HepG2 (cell line): ENCODE measurements around the gene MYLK2. TPM values are rescaled to one million over a fixed set of nuclear protein-coding genes. Genes with fewer than 3 reads are reported as not detected.
A peak's percentile ranks its signal among the peaks of the same experiment; 100 is the strongest.

Experiments used
- DR1 ChIP-seq: sonication (generic); formaldehyde crosslinking; IDR thresholded peaks from 2 replicates; pipeline ENCODE4 v1.8.0; 2021; ENCODE audit warnings: mild to moderate bottlenecking, missing genetic modification reagents, inconsistent platforms
- KDM3A ChIP-seq: IDR thresholded peaks from 2 replicates; pipeline ENCODE4 v1.6.1; 2018; ENCODE audit warnings: low read depth, missing compliant biosample characterization
- MAZ ChIP-seq, 2 experiments: sonication (generic) in 1 of 2; formaldehyde crosslinking in 1 of 2; IDR thresholded peaks; 2 replicates each; pipeline versions ENCODE4 v1.5.0 to v1.6.1; 2012 to 2020; ENCODE audit warnings: low read depth in 2 of 2, mild to moderate bottlenecking in 2 of 2, borderline replicate concordance in 1 of 2, improper control_type of control experiment in 1 of 2, low read length in 1 of 2, missing genetic modification reagents in 1 of 2, moderate library complexity in 1 of 2
- MYC ChIP-seq: sonication (generic); formaldehyde crosslinking; IDR thresholded peaks from 2 replicates; pipeline ENCODE4 v1.9.0; 2021; ENCODE audit warnings: missing genetic modification reagents, borderline replicate concordance
- NBN ChIP-seq: fragments of 450-650 bp; conservative IDR thresholded peaks from 2 replicates; pipeline ENCODE4 v1.6.1; 2017
- PPARG ChIP-seq: conservative IDR thresholded peaks from 2 replicates; pipeline ENCODE4 v1.6.1; 2016; ENCODE audit warnings: missing biosample characterization, missing genetic modification reagents
- SALL2 ChIP-seq: sonication (generic); formaldehyde crosslinking; IDR thresholded peaks from 2 replicates; pipeline ENCODE4 v1.8.1; 2023; ENCODE audit warnings: mild to moderate bottlenecking, missing genetic modification reagents, inconsistent platforms
- SMC3 ChIP-seq: IDR thresholded peaks from 2 replicates; pipeline ENCODE4 v1.6.1; 2011; ENCODE audit warnings: low read length, improper control_type of control experiment
- STAG1 ChIP-seq: sonication (generic); formaldehyde crosslinking; IDR thresholded peaks from 2 replicates; pipeline ENCODE4 v1.4.0; 2020; ENCODE audit warnings: missing genetic modification reagents
- THAP11 ChIP-seq: IDR thresholded peaks from 2 replicates; pipeline ENCODE4 v1.6.1; 2016; ENCODE audit warnings: missing biosample characterization, missing genetic modification reagents
- UBTF ChIP-seq: sonication (generic); formaldehyde crosslinking; IDR thresholded peaks from 2 replicates; pipeline ENCODE4 v1.4.0; 2020; ENCODE audit warnings: mild to moderate bottlenecking, missing genetic modification reagents
- YY1 ChIP-seq: IDR thresholded peaks from 2 replicates; pipeline ENCODE4 v1.6.1; 2011; ENCODE audit warnings: low read length, low read depth, moderate library complexity, mild to moderate bottlenecking; ENCODE audit not compliant: insufficient read depth, insufficient replicate concordance
- ZBTB43 ChIP-seq: sonication (generic); formaldehyde crosslinking; conservative IDR thresholded peaks from 2 replicates; pipeline ENCODE4 v1.4.0; 2020; ENCODE audit warnings: missing genetic modification reagents
- ZBTB8A ChIP-seq: sonication (generic); formaldehyde crosslinking; IDR thresholded peaks from 2 replicates; pipeline ENCODE4 v1.4.0; 2020; ENCODE audit warnings: mild to moderate bottlenecking, low read depth, missing genetic modification reagents, borderline replicate concordance
- ZNF256 ChIP-seq: sonication (generic); formaldehyde crosslinking; conservative IDR thresholded peaks from 2 replicates; pipeline ENCODE4 v1.4.0; 2020; ENCODE audit warnings: missing genetic modification reagents
- ZNF280B ChIP-seq: sonication (generic); formaldehyde crosslinking; IDR thresholded peaks from 2 replicates; pipeline ENCODE4 v1.5.0; 2020; ENCODE audit warnings: missing genetic modification reagents, mild to moderate bottlenecking, borderline replicate concordance
- ZNF317 ChIP-seq: sonication (generic); formaldehyde crosslinking; IDR thresholded peaks from 2 replicates; pipeline ENCODE4 v1.5.0; 2020; ENCODE audit warnings: mild to moderate bottlenecking, missing genetic modification reagents
- ZNF383 ChIP-seq: sonication (generic); formaldehyde crosslinking; IDR thresholded peaks from 2 replicates; pipeline ENCODE4 v1.4.0; 2020; ENCODE audit warnings: missing genetic modification reagents, mild to moderate bottlenecking, borderline replicate concordance
- ZNF570 ChIP-seq: sonication (generic); formaldehyde crosslinking; IDR thresholded peaks from 2 replicates; pipeline ENCODE4 v1.4.0; 2020; ENCODE audit warnings: mild to moderate bottlenecking, missing genetic modification reagents, borderline replicate concordance
- ZNF737 ChIP-seq: sonication (generic); formaldehyde crosslinking; IDR thresholded peaks from 2 replicates; pipeline ENCODE4 v1.5.0; 2020; ENCODE audit warnings: missing genetic modification reagents, mild to moderate bottlenecking, borderline replicate concordance
- polyA plus RNA-seq, 8 experiments: library from polyadenylated mRNA; depleted of rRNA in 3 of 8; stranded (reverse) in 7 of 8; unstranded in 1 of 8; fragments of >200 nt; fragmentation: Illumina TruSeq in 4 of 8; extraction: Trizol in 4 of 8; gene quantifications; 2 replicates each; pipeline versions ENCODE4 v1.2.1 to v1.2.3, GENCODE V29; 2011 to 2016; ENCODE audit warnings: low read depth in 4 of 8, missing spikeins in 1 of 8, mixed read lengths in 1 of 8; ENCODE audit not compliant: insufficient read depth in 1 of 8
- total RNA-seq, 5 experiments: library from RNA; depleted of rRNA; stranded (reverse); fragments of >200 nt; fragmentation: Illumina TruSeq; extraction: Trizol; gene quantifications; 2 replicates each; pipeline ENCODE4 v1.2.3, GENCODE V29; 2016; ENCODE audit warnings: low read depth in 1 of 5
- TF ChIP-seq, protein P1 (sequence below): sonication (generic); formaldehyde crosslinking; IDR thresholded peaks from 2 replicates; pipeline ENCODE4 v1.8.0; 2022; ENCODE audit warnings: mild to moderate bottlenecking, missing genetic modification reagents, moderate library complexity
- TF ChIP-seq, protein P2 (sequence below): sonication (generic); formaldehyde crosslinking; IDR thresholded peaks from 2 replicates; pipeline ENCODE4 v1.5.0; 2020; ENCODE audit warnings: mild to moderate bottlenecking, low read depth, missing genetic modification reagents, borderline replicate concordance

The MYLK2 gene
- total and polyA plus RNA-seq, 2 of the 13 experiments (the other 11 are each of a cell fraction or from before 2014, with no cell fraction given), result 0.27 TPM; not detected in 1

DNA sequence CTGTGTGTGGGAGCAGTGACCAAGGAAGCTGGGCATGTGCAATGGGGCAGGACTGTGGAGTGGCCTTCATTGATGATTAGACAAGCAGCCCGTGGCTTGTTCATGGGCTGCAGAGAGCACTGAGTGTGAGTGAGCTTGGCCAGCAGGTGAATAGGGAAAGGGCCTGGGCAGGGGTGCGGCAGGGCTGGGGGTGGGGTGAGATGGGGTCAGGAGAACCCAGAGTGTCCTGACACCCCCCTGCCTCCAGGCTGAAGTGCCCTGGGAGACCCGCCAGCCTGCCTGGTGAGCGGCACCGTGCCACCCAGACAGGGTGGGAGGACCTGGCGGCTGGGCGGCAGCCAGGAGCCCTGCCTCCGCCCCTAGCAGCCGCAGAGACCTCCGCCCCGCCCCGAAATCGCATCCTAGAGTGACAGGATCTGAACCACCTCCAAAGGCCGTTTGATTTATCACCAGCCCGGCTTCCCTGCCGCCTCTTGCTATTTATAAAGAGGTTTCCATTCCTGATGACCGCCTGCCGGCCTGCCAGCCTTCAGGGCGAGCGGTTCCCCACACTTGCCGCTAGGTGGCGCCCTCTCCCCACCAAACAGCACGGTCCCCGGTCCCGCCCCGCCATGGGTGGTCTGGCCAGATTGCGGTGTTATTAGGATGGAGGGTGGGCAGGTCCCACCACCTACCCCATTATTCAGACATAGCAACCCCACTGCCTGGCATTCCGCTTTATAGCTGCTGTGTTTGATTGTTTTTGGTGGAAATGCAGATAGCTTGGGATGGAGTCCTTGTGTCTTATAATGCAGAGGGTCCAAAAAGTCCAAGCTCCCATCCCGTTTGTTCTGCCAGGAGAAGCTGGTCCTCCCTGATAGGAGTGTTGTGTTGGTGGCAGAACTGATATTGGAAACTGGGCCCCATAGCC, 3.5 kb downstream of the MYLK2 start (continued):
- TF ChIP-seq ZNF383 (no peak), MYC (CRISPR knock-in tag) (peak; percentile 61; the same call in 1 of the 2 replicates), ZNF317 (CRISPR knock-in tag) (no peak), ZBTB8A (CRISPR knock-in tag) (no peak), ZNF570 (no peak), STAG1 (peak; percentile 98), UBTF (CRISPR knock-in tag) (0 out of 2 replicates have a peak, but pooled peaks have one; percentile 30), SALL2 (no peak), ZNF737 (no peak), PPARG (CRISPR knock-in tag) (0 out of 2 replicates have a peak, but pooled peaks have one; percentile 13), NBN (no peak), DR1 (CRISPR knock-in tag) (0 out of 2 replicates have a peak, but pooled peaks have one; percentile 29), ZNF280B (CRISPR knock-in tag) (peak; percentile 65; the same call in 1 of the 2 replicates), KDM3A (CRISPR knock-in tag) (0 out of 2 replicates have a peak, but pooled peaks have one; percentile 85), ZNF256 (CRISPR knock-in tag) (no peak), SMC3 (peak; percentile 81), THAP11 (CRISPR knock-in tag) (peak; percentile 52; the same call in 1 of the 2 replicates), MAZ (IDR thresholded peaks at IDR 0.05; ENCODE audit: borderline replicate concordance, low read depth, low read length) (peak; percentile 67; the same call in 1 of the 2 replicates), MAZ (CRISPR knock-in tag; IDR thresholded peaks at IDR 0.05; ENCODE audit: low read depth) (peak; percentile 64; the same call in 1 of the 2 replicates), ZBTB43 (no peak), YY1 (peak; percentile 55)
- TF ChIP-seq, protein P1, sequence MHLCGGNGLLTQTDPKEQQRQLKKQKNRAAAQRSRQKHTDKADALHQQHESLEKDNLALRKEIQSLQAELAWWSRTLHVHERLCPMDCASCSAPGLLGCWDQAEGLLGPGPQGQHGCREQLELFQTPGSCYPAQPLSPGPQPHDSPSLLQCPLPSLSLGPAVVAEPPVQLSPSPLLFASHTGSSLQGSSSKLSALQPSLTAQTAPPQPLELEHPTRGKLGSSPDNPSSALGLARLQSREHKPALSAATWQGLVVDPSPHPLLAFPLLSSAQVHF (CRISPR knock-in tag), result no peak
- TF ChIP-seq, protein P2, sequence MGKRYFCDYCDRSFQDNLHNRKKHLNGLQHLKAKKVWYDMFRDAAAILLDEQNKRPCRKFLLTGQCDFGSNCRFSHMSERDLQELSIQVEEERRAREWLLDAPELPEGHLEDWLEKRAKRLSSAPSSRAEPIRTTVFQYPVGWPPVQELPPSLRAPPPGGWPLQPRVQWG (CRISPR knock-in tag), result no peak
